Stimulated activated CD4-positive, alpha-beta T cell treated with anti-CD3 and anti-CD28 coated beads, Interleukin-1b, Interleukin-23, amount 100 ng/mL, for 24 hours (primary cell): Measurements from ENCODE around the gene KCNK13.
"Not testable (repeated sequence)": the region's sequence is repeated elsewhere in the genome, so short reads cannot be mapped to it uniquely, and the experiment has no call there.

ENCODE experiments used
- DNase-seq, 4 experiments: peaks; one replicate each; pipeline ENCODE4 v3.0.0-alpha.2; 2020; ENCODE audit warnings: low read depth in 4 of 4, low spot score in 1 of 4

KCNK13 gene

GRCh38 chr14:90060965-90061684 is 669 bp upstream of the KCNK13 start:
- DNase-seq: no peak

GRCh38 chr14:90062127-90062794 is 467 bp downstream of the KCNK13 start:
- DNase-seq: no peak

GRCh38 chr14:90062822-90063539 is 1.2 kb downstream of the KCNK13 start:
- DNase-seq: no peak

GRCh38 chr14:90072350-90072749 is 10.6 kb downstream of the KCNK13 start:
- no peak for DNase-seq

GRCh38 chr14:90079576-90079975 is 17.8 kb downstream of the KCNK13 start:
- no peak for DNase-seq

- DNase-seq: no peak
Measured at GRCh38 chr14:90087433-90087832, 25.6 kb downstream of the KCNK13 start.

GRCh38 chr14:90088176-90088575 is 26.4 kb downstream of the KCNK13 start:
- DNase-seq: no peak

- DNase-seq: not testable (repeated sequence)
Measured at GRCh38 chr14:90089486-90089885, 27.7 kb downstream of the KCNK13 start.

GRCh38 chr14:90091393-90091792 is 29.6 kb downstream of the KCNK13 start:
- DNase-seq: no peak

GRCh38 chr14:90093942-90094595 is 32.3 kb downstream of the KCNK13 start:
- no peak for DNase-seq

- DNase-seq: no peak
Measured at GRCh38 chr14:90095096-90095495, 33.3 kb downstream of the KCNK13 start.

GRCh38 chr14:90096566-90096965 is 34.8 kb downstream of the KCNK13 start:
- DNase-seq: no peak

GRCh38 chr14:90103808-90104207 is 42.0 kb downstream of the KCNK13 start:
- DNase-seq: no peak

GRCh38 chr14:90105756-90106155 is 44.0 kb downstream of the KCNK13 start:
- no peak for DNase-seq

GRCh38 chr14:90107789-90108188 is 46.0 kb downstream of the KCNK13 start:
- no peak for DNase-seq

- no peak for DNase-seq
Measured at GRCh38 chr14:90109858-90110257, 48.1 kb downstream of the KCNK13 start.

- DNase-seq: no peak
Measured at GRCh38 chr14:90111895-90112534, 50.2 kb downstream of the KCNK13 start.

GRCh38 chr14:90114554-90114953 is 52.8 kb downstream of the KCNK13 start:
- DNase-seq: no peak

GRCh38 chr14:90115780-90116179 is 54.0 kb downstream of the KCNK13 start:
- no peak for DNase-seq

- DNase-seq: no peak
Measured at GRCh38 chr14:90116444-90116843, 54.6 kb downstream of the KCNK13 start.

GRCh38 chr14:90118027-90118426 is 56.2 kb downstream of the KCNK13 start:
- no peak for DNase-seq
